Stimulated activated CD8-positive, alpha-beta memory T cell treated with anti-CD3 and anti-CD28 coated beads, Interleukin-15, amount 100 ng/mL, for 1 hour (primary cell): ENCODE data around the gene TNFSF10.
"Not testable (repeated sequence)": the region's sequence is repeated elsewhere in the genome, so short reads cannot be mapped to it uniquely, and the experiment has no call there.

ENCODE experiments used
- DNase-seq: peaks from one replicate; pipeline ENCODE4 v3.0.0-alpha.2; 2020; ENCODE audit warnings: low read depth

The TNFSF10 gene

DNA sequence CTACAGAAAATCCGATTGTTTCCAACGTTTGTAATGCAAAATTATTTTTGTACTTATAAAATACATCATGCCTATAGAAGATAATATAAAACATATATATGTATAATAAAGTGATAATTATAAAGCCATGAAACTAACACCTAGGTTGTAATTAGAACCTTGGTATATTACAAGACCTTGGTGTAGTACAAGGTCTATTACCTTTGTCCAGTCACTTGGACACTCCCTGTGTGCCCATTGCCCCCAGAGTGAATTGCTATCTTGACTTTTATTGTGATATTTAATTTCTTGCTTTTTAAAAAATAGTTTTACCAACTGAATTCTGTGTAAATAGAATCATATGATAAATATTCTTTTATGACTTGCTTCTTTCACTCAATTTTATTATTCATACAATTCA lies 20.7 kb upstream of the TNFSF10 start:
- no peak for DNase-seq

DNA sequence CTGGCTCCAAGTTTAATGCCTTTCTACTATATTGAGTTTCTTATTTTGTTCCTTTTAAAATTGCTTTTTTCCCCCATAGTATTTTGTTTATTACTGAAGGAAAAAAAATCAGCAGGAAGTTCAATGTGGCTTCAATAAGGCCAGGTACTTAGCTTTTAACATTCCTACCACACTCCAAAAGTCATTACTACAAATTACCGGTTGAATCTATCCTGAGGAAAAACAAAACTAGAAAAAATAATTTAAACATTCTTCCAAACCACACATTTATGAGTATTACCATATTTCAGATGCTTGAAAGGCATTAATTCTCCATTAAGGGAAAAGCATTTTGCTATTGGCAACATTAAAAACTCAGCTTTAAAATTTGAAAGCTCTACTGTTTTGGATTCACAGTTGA lies 20.2 kb upstream of the TNFSF10 start:
- DNase-seq = no peak

DNA sequence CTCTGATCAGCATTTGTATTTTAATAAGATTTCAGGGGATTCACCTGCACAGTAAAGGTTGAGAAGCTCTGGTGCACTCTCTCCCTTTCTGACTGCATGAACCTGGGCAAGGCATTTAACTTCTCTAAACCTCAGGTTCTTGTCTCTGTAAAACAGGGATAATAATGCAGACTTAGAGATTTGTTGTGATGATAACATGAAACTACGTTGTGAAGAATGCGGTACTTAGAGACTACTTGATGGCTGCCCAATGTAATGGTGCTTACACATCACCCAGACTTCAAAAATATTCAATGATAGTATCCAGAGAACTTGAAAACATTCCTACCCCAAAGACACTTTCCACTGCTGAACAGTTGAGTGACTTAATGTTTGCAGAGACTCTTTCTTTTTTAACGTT lies 19.8 kb upstream of the TNFSF10 start:
- DNase-seq = no peak

DNA sequence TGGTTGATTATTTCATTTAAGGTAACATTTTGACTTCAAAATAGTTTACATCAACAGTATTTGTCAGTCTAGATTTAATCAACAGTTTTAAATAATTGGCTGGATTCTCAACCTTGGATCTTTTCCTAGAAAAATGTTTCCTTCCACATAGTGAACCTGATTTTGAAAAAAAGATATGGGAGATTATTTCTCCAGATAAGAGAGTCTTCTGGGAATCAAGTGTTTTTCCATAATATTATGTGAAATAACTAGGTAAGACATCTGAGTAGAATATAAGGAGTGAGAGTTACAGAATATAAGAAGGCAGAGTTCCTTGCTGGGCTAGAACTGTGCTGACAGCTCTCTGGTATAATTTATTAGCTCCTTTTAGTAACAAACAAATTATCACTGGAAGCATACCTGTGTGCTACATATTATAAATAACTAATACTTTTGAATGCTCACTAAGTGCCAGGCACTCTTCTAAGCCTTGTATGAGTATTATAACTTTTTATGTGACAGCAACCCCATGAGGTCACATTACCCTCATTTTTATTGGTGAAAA lies 18.8 kb upstream of the TNFSF10 start:
- DNase-seq = no peak

DNA sequence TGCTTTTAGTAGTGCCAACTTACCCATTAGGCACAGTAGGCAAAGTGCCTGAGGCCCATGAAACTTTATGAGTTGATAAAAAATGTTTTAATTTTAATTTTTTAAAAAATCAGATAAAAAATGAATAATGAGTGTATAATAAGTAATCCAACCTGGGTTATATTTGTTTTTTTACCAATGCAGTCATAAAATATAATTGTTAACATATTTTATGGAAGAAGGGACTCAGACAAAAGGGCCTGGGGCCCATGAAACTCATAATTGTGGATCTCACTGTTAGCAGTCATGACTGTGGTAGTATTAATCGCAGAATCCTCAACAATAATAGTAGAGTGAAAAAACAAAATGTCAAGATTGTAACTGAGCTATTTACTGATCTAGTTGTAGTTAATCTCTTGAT lies 16.8 kb upstream of the TNFSF10 start:
- no peak for DNase-seq

DNA sequence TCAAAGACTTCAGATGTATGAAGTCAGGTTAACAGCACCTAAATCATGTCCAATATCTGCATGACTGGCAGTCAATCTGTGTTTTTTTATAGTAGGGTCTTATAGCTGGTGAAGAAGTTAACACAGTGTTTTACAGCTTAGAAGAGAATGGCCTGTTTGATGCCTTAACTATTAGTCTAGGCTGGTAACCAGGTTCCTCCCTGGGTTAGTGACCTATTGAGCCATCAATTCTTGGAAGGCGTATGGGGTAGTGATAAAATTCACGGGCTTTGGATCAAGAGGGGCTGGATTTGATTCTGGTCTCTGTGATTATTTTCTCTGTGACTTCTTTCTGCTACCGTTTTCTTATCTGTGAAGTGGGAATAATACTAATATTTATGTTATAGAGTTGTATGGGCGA lies 16.0 kb upstream of the TNFSF10 start:
- no peak for DNase-seq

DNA sequence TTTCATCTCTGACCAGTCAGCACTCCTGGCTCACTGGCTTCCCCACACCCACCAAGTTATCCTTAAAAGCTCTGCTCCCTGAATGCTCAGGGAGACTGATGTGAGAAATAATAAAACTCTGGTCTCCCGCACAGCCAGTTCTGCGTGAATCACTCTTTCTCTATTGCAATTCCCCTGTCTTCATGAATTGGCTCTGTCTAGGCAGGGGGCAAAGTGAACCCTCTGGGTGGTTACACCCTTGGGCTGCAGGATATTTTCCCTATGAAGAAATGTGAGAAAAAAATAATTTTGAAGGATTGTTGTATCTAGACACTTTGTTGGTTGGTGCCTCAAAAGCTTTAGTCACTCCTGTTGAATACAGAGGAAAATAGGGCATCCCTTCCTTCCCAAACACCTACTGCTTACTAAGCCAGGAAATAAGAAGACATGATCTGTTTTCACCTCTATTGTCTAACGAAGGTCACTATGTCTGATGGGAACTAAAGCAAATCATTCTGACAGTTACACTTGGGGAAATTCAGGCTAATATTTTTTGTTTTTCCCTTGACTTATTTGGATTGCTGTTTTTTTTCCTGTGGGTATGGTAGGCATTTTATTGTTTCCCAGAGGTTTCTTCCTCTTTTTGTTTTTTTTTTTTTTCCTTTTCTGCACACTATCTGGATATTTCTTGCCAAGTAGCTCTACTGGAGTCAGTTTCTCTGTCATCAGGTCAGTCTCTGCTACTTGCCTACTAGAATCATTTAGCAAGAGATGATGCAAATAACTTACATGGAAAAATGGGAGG lies 15.3 kb upstream of the TNFSF10 start:
- DNase-seq = no peak

DNA sequence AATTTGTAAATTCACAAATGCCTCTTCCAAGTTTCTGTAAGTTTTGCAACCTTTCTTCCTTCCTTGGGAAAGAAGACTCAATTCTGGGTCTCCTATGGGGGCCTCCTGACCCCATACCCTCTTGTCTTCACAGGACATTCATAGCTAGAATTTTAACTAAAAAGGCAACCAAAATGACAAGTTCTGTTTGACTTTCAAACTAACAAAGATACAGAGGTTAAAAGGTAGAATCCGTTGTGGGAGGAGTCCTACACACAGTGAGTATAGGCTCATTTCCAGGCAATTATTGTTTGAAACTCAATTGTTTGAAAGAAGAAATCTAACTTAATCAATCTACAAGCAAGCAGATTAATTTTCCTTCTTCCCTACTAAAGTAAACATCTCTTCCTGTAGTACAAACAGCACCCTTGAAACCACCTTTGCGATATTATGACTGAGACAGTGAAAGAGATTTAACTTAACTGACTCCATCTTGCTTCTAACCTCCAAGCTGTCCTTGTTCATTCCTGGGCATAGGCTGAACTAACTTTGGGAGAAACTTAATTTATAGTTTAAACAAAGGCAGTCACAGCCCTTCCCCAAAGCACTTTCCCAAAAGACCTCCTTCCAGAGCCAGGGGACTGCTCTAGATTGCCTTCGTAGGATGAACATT lies 14.4 kb upstream of the TNFSF10 start:
- no peak for DNase-seq

DNA sequence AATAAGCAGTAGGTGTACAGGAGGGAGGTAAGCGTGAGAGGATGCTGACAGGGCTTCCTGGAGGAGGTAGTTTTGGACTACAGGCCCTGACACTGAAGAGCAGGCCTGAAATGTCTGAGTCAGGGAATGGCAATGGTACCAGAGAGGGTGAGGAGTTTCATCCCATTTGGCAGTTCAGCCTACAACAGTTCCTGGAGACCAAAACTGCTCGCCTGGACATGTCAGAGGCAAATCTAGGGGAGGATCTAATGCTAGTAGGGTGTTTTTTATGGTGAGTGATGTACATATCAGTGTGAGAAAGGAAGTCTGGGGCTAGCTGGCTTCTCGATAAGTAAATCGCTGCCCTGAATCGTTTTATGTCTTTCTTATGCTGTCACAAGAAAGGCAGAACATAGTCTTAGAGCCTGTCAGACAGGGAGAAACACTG lies 13.8 kb upstream of the TNFSF10 start:
- DNase-seq = no peak

DNA sequence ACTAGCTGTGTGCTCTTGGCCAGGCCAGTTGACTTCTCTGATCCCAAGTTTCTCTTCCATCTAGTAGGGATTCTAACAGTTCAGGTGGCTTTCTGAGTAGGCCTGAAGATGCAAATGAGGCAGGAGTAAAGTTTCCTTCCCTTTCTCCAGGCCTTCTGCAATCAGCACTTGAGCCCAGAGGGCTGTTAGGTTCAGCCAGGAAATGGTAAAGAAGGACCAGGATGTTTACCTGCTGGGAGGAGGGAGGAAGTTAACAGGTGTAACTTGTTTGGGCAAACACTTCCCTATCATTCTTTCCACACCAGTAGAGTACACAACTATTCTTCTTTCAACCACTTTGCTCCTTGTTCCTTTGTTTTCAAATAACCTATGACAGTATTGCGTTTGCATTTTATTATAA lies 13.3 kb upstream of the TNFSF10 start:
- DNase-seq = no peak

DNA sequence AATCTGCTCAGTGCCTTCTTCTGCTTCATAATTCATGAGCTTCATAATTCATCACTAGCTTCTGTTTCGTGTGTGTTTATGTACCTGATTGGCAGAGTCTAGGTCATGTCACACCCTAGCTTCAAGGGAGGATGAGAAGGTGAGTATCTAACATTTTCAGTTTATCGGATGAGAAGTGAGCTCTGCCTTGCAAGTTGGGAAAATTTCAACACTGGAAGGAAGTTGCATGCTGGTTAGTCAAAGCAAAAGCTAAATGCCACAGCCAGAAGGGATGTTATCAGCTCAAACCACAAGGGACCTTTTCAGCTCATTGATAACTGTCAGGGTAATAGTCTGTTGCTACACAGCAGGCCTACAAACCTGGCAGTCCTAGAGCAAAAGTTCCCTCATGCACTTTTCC lies 7.3 kb upstream of the TNFSF10 start:
- no peak for DNase-seq

DNA sequence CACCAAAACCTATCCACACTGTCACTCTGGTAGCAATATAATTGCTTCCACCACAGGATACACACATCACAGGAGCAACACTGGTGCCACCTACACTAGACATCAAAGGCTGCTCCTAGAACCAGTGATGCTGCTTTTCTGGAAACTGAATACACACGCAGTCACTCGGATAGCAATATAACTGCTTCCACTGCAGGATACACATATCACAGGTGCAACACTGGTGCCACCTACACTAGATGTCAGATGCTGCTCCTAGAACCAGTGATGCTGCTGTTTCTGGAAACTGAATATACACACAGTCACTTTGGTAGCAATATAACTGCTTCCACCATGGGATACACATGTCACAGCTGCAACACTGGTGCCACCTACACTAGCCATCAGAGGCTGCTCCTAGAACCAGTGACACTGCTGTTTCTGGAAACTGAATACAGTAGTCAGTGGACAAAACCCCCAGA lies 6.9 kb upstream of the TNFSF10 start:
- DNase-seq = no peak

DNA sequence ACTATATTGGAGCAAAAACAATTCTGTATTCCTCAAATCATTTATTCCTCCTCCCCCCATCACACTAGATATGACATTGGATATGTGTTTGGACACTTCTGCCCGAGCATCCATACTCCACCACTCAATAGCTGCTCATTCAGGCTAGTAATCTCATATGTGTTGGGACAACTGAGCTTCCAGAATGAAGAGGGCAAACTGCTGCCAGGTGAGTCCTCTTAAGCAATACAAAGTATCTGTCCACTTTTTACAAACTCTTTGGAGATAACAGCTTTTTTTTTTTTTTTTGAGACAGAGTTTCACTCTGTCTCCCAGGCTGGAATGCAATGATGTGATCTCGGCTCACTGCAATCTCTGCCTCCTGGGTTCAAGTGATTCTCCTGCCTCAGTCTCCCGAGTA lies 5.4 kb upstream of the TNFSF10 start:
- DNase-seq = no peak

DNA sequence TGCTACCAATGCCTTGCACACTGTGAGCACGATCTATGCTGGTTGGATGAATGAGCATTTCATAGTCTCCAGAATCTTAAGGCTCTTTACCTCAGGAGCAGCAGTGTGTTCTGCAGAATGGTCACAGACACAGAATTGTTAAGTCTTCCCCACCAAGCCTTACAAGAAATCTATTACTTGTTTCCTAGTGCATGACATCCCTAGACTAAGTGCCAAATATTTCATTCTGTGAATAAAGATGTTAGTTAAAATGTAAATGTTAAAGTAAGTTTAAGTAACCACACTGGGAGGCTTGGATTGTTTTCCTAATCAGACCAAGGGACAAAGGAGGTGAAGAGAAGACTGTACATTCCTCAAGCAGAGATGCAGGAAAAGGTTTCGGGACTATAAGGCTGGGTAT lies 4.1 kb upstream of the TNFSF10 start:
- DNase-seq = no peak

DNA sequence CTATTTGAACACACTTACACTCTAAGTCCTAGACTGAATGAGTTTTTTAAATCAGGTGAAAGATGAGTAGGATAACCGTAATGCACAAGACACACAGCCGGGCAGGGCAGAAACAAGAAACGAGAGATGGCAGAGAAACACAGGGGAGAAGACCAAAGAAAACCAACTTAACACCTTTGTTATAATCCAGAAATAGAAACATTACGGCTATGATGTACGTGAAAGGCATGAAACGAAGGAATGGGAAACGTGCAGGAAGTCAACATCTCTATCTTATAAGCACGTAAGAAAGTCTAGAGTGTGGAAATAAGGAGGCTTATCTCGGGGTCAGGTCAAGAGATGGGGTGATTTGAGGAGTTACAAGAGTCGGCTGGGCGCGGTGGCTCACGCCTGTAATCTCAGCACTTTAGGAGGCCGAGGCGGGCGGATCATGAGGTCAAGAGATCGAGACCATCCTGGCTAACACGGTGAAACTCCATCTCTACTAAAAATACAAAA lies 1.9 kb upstream of the TNFSF10 start:
- no peak for DNase-seq

DNA sequence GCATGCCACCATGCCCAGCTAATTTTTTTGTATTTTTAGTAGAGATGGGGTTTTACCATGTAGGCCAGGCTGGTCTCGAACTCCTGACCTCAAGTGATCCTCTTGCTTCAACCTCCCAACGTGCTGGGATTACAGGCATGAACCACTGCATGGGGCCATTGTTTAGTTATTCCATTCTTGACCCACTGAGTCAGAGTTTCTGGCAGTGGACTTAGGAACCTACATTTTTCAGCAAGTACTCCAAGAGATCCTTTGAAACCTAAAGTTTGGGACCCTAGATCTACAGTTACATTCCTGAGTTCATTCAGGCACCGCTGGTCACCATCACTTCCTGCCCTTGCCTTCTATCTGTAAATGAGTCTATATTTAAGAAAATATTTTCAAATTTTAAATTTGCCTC lies 1.4 kb upstream of the TNFSF10 start:
- no peak for DNase-seq

DNA sequence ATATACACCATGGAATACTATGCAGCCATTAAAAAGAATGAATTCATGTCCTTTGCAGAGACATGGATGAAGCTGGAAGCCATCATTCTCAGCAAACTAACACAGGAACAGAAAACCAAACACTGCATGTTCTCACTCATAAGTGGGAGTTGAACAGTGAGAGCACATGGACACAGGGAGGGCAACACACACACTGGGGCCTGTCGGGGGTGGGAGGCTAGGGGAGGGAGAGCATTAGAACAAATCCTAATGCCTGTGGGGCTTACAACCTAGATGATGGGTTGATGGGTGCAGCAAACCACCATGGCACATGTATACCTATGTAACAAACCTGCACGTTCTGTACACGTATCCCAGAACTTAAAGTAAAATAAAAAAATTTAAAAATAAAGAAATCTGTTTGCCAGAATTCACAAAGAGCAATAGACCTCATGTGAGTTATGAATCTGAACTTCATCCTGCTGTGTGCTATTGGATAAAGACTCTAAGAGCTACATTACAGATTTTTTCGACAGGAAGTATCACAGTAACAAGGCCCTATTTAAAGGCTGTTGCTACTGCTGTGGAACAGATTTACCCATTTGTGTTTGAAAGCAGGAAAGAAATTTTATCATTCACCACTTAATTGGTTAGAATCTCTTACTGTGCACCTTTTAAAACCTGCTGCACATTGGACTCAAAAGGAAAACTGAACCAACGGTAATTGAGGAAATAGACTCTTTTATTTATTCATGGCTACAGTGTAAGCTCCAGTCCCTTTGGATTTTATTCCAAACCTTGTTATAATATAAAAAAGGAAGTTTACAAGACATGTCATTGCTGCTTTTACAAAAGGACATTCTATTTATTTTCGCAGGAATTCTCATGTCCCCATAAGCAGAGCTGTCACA lies 1.1 kb downstream of the TNFSF10 start:
- DNase-seq = not testable (repeated sequence)

DNA sequence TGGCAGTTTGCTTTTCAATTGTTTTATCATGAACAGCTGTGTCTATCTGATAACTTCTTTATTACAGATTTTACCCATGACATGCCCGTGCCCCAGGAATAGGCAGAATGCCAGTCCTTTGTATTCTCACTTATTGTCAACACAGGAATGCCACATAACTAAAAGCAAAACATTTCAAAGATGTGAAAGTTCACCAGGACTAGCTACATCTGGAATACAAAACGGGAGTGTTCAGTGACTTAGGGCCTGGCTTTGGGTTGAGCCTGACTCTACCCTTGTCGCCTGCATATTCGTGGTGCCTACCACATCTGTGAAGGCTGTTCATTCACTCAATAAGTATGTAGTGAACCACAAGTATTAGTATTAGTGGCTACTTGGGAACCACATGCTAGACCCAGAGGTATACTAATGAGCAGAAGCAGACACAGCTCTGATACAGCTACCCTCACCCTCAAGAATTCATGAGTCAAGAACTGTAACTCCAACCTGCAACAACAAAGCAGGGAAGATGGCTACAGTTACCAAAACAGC lies 2.9 kb downstream of the TNFSF10 start:
- no peak for DNase-seq

DNA sequence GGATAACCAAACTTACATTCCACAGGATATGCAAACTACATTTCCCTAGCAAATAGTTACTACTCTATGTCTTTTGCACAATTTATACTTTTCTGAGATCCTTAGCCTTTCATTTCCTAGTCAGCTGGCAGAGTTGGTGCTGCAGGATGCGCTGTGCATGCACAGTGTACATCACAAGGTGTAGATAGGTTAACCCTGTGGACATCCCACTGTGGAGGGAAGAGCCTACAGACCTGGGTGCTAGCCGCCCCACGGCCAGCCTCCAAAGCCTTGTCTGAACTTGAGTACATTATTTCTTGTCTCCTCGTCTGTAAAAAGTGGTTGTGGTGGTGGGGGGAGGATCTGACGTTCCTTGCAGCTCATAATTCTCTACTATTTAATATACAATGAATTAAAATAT lies 3.5 kb downstream of the TNFSF10 start:
- no peak for DNase-seq

DNA sequence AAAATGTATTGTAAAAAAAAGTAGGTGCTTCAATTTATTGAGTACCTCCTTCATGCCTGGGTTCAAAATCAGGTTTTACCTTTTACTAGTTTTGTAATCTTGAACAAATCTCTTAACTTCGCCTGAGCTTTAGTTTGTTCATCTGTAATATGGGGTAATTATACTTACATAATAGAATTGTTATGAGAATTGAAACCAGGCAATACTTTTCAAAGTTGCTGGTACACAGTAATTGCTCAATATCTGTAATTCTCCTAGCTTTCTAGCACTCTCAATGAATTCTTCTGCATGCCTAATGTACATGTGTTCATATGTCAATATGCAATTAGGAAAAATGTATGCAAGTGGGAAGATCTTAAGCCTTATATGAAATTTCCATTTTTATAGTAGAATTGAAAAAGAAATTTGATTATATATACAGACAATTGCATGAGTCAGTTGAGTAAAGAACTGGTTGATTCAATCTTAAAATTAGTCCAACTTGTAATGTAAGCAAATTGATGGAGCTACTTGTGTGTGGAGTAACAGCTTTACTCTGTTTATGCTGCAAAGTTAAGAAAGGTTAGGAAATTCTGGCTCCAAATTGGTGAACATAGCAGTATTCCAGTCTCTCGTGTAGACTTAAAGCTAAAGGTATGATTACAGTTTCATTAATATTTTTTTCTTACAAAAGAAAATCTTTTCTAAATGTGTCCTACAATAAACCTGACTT lies 4.1 kb downstream of the TNFSF10 start:
- no peak for DNase-seq

DNA sequence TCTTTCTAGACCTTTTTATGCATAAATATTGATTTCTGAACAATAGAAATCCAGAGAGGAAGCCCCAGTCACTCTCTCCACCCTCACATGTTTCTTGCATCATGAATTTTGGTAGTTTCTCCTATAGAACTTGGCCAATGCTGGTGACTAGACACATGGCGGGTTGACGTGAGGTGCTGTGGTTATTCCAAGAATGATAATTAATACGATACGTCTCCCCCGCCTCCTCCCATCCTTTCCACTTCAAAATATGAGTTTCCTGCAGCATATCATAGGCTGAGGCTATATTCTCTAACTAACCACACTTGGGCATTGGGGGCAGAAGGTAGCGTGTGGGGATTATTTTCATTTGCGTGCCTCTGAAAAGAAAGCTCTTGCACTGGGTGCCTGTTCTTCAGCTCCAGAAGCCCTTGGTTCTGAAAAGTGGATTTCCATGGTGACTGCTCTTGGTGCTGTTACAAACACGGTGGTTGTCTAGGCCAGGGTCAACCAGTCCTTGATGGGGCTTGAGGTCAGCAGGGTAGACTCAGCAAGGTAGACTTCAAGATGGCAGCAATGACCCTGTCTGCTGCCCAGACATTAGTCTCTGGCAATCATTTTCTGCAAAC lies 5.3 kb downstream of the TNFSF10 start:
- DNase-seq = no peak
